HG03439 (cell line): ENCODE data around the gene GIGYF1.

Source experiments
- ATAC-seq: cut with Tn5 transposase; IDR thresholded peaks from one replicate; pipeline ENCODE4 v1.9.1; 2021; ENCODE audit warnings: mild to moderate bottlenecking, moderate library complexity; ENCODE audit not compliant: unreplicated experiment

The GIGYF1 gene

GRCh38 chr7:100684534-100685042, 9.5 kb downstream of the GIGYF1 start:
- ATAC-seq, result no peak

DNA sequence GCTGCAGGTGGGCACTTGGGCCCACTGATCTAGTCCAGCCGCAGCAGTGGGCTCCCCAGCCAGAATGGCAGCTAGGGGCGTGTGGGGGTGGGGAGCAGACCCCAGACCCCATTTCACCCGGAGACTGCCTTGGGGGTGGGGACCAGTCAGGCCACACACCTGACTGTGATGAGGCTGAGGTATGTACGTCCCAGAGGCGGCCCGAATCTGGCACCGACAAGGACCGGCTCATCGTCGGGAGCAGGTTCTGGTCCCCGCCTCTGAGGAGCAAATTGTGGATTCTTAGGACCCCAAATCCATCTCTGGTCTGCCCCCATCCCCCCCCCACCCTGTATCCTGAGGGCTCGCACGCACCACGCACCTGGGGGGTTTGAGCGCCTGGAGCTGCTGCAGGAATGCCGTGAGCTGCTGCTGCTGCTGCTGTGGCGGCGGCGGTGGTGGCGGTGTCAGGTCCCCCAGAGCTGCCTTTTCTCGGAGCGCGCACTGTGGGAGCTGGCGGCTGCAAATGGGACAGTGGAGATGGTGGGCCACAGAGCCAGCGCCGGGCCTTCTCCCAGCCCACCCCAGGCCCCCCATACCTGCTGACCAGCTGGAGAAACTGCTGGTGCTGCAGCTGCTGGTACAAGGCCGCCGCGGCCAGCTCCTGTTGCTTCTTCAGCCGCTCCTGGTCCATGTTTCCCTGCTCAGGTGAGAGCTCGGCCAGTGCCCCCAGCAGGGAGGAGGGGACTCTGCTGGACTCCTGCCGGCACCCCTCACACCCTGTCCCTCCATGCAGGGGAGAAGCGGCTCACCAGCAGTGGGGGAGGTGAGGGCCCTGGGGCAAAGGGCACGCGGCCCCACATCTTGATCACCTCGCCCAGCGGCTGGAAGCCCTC, 10.2 kb downstream of the GIGYF1 start:
- ATAC-seq, result no peak

DNA sequence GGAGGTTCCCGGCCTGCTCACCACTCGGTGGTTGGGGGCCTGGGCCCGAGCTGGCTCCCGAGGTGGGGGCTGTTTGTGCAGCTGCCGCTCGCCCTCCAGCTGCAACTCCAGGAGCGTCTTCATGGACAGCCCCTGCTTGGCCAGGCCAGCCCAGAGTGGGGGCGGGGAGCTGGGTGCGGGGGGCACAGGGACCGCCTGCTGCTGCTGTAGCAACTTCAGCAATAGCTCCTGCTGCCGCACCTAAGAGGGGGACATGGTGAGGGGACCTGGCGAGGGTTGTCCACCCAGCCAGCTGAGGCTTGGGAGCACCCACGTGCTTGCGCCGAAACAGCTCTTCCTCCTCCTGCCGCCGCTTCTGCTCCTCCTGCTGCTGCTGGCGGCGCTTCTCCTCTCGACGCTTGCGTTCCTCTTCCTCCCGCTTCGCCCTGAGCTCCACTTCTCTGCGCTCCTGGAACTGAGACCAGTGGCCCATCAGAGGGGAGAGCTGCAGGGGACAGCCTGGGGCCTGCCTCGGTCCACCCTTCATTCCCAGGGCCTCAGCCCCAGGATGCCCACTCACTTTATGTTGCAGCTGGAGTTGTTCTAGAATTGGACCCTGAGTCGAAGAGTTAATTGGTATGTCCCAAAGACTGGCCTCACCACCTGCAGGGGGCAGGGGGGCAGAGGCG, 10.9 kb downstream of the GIGYF1 start:
- ATAC-seq, result no peak

GRCh38 chr7:100682228-100682741, 11.8 kb downstream of the GIGYF1 start:
- ATAC-seq, result no peak

DNA sequence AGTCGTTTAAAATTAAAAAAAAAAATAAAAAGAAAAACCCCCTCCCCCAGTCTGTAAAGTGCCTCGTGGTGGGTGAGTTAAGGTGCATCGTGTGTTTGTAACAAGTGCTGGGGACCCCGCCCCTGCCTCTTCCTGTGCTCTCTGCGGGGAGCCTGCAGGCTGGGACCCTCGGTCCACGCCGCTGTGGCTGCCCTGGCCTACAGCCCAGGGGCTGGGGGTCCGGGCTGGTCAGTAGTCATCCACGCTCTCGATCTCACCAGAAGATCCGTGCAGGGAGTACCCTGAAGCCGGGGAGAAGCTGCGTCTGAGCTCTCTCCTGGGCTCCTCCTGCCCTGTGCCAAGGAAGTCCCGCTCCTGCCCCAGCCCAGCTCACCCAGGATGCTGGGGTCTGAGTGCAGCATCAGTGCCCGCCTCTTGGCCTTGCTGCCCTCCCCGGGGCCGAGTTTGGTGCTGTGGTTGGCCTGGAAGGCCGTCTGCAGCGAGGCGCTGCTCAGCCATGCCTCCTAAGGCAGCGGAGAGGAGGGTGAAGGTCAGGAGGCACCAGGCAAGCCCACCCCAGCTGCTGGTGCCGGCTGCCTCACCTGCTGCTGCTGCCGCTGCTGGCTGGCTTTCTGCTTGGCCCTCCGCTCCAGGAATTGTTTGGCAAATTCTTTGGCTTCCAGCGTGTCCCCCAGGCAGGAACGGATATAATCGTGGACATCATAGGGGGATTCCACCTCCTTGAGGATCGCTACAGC, 12.4 kb downstream of the GIGYF1 start:
- no peak for ATAC-seq

GRCh38 chr7:100680576-100681271, 13.3 kb downstream of the GIGYF1 start:
- ATAC-seq, result no peak

GRCh38 chr7:100679927-100680575, 14.0 kb downstream of the GIGYF1 start:
- ATAC-seq, result no peak

DNA sequence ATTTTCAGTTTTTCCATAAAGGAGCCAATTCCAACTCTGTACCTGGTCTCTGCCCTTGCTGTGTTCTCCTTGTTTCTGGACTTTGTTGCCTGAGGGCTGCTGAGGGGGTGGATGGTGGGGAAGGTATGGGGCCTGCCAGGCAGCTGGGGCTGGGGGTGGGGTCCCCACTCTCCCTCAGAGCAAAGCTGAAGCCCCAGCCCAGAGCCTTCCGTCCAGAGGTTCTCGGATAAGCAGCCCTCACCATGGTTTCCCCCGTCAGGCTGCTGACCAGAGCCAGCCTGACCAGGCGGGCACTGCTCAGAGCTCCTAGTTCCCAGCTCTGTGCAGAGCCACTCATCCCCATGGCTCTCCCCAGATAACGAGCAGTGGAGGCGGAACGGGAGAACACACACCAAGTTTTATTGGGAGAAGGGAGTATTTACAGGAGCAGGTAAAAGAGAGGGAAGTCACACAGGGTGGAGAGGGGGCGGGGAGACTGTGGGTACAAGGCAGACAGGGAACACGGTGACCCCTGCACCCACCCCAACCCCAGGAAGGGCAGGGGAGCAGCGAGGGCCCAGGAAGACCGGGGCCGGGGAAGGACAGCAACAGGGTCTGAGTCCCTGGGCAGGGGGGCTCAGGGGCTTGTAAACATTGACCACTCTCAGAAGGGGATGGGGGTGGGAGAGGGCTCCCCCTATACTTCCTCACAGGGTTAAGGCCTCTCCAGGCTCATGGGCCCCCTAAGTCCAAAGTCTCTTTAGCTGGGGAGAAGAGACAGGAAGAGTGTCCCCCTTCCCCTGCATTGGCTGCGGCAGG, 14.7 kb downstream of the GIGYF1 start:
- no peak for ATAC-seq

DNA sequence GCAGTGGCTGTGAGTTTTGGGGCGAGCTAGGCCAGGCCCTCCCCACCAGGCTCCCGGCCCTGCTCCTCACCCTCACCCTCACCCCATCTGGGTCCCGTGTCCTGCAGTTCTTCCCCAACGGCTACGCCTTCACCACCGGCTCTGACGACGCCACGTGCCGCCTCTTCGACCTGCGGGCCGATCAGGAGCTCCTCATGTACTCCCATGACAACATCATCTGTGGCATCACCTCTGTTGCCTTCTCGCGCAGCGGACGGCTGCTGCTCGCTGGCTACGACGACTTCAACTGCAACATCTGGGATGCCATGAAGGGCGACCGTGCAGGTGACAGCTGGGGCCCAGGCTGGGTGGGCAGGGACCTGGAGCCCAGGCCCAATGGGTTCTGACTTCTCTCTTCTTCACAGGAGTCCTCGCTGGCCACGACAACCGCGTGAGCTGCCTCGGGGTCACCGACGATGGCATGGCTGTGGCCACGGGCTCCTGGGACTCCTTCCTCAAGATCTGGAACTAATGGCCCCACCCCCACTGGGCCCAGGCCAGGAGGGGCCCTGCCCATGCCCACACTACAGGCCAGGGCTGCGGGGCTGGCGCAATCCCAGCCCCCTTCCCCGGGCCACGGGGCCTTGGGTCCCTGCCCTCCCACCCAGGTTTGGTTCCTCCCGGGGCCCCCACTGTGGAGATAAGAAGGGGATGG, 15.6 kb downstream of the GIGYF1 start:
- no peak for ATAC-seq

DNA sequence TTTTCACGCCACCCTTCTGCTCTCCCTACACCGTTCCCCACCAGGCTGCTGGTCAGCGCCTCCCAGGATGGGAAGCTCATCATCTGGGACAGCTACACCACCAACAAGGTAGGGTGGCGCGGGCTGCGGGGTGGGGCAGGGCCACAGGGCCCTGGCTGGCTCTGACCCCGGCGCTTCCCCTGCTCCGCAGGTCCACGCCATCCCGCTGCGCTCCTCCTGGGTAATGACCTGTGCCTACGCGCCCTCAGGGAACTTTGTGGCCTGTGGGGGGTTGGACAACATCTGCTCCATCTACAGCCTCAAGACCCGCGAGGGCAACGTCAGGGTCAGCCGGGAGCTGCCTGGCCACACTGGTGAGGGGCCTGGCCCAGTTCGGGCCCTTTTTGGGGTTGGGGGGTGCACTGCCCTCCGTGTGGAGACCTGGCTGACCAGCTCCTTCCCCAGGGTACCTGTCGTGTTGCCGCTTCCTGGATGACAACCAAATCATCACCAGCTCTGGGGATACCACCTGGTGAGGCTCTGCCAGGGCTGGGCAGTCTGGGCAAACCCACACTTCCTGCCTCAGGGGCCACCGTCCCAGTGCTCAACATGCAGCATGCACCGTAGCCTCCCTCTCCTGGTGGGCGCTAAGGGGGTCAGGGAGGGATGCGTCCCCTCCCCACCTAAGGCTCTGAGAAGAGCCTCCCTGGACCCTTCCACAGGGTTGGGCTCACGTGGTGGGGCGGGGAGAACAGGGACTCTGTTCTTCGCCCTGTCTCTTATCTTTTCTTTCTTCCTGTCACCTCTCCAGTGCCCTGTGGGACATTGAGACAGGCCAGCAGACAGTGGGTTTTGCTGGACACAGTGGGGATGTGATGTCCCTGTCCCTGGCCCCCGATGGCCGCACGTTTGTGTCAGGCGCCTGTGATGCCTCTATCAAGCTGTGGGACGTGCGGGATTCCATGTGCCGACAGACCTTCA, 16.5 kb downstream of the GIGYF1 start:
- ATAC-seq, result no peak

DNA sequence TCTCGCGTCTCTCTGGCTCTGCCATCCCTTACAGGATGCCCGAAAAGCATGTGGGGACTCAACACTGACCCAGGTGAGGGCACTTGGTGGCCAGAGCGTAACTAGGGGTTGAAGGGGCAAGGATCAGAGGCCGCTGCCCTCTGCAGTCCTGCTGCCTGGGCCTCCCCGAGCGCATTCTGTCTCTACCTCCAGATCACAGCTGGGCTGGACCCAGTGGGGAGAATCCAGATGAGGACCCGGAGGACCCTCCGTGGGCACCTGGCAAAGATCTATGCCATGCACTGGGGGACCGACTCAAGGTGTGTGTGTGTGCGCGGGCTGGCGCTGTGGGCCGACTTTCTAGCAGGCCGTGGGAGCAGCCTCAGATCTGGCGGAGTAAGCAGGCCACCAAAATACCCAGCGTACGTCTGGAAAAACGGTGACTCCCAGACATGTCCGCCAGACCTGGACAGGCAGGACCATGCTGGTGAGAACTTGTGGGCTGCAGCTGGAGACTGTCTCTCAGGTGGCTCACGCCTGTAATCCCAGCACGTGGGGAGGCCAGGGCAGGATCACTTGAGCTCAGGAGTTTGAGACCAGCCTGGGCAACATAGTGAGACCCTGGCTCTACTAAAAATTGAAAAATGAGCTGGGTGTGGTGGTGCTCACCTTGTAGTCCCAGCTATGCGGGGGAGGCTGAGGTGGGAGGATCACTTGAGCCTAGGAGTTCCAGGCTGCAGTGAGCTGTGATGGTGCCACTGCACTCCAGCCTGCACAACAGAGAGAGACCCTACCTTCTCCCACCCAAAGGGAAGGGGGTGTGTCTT, 17.3 kb downstream of the GIGYF1 start:
- ATAC-seq, result no peak

- ATAC-seq, result peak; percentile 21
These were observed 18.3 kb downstream of the GIGYF1 start for GRCh38 chr7:100675581-100676350.

DNA sequence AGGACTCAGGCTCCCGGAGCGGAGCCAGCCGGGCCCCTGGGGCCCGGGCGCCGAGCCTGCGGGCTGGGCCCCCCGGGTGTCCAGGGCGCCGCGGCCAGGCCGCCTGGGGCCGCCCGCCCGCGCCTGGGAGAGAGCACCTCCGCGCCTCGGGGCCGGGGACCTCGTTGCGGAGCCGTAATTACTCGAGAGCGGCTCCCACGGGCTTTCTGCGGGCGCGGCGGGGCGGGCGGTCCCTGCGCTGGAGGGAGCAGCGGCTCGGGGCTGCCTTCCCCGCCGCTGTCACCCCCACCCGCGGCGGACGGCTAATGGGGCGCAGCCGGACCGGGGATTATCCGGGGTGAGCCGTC, 19.0 kb downstream of the GIGYF1 start:
- ATAC-seq, result no peak

- no peak for ATAC-seq
These were observed 19.5 kb downstream of the GIGYF1 start for GRCh38 chr7:100674411-100675104.

DNA sequence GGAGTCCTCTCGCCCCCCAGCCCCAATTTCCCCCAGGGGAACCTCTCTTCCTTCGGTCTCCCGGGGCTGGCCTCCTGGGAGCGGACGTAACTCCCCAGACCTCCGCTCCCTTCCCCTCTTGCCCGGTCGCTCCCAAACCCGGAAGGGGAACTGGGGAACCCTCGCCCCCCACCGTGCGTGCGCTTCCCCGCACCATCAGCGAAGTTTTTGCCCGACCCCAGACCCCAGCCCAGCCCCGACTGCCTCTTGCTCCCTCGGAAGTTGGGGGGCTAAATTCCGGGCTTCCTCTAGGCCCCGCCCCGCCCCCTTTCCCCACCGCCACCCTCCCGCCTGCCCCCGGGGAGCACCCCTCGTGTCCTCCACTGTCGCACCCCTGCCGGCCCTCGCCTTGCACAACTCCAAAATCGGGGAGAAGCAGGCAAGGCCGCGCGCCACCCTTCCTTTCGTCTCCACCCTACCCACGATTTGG, 20.1 kb downstream of the GIGYF1 start:
- no peak for ATAC-seq
